DMS 273 (cell line): Measurements from ENCODE around the gene MAGI1.

Experiments
- DNase-seq: peaks from one replicate; lab custom pipeline; 2025; ENCODE audit not compliant: unreplicated experiment; lab: John Stamatoyannopoulos, UW

MAGI1 gene

GRCh38 chr3:65344846-65345245 lies 693.9 kb downstream of the MAGI1 start:
- no peak for DNase-seq

DNA sequence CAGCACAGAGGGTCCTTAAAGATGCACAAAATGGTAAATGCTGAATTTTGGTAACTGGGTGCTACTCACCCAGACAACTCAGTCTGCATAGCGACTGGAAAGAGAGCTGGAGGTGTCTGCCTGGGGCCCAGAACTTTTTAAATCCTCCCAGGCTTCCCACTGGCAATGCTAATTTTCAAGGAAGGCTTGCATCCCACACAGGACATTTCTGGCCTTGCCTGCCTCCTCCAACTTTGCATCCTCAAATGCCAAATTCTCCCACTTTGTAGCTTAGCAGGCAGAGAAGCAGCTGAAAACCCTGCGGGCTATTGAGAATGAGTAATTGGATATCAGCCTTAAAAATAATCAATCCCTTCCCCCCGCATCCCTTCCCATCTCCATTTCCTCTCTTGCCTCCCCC lies 694.3 kb downstream of the MAGI1 start:
- no peak for DNase-seq

GRCh38 chr3:65343736-65344135 lies 695.0 kb downstream of the MAGI1 start:
- no peak for DNase-seq

DNA sequence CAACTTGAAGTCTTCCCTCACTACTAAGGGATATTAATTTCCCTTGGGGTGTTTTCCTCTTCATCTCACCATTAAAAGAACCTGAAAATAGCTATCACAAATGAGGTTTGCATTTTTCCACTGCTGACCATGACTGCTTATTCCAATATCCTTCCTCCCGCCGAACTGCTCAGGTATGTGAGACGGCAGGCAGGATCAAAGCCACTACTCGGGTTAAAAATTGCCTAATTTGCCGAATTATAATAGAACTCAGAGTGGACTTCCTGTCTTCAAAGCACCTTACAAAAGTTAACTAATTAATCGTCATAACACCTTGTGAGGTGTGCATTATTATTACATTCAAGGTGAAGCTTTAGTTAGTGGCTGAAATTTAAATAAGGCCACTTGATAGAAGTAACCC lies 695.7 kb downstream of the MAGI1 start:
- no peak for DNase-seq

DNA sequence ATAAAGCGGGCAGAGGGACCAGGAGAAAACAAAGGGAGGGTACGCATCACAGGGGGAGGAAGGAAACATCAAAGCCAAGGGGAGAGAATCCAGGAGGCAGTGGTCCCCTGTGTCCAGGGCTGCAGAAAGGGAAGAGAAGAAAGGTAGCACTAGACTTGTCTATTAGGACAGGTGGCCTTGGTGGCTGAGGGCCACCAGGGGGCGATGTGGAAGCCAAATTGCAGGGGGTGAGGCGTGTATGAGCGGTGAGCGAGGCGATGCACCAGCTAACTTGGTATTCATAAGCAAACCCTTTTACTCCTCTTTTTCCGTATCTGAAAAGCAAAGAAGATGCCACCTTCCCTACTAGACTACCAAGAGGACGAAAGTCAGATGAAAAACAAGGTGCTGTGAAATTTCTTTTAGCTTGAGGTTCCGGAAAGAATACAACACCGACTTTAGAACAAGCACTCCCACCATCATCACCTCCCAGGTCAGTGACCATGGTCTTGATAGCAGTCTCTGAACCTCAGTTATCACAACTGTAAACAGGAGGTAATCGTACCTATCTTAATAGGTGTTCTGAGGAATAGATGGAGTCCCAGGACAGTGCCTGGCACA lies 696.5 kb downstream of the MAGI1 start:
- DNase-seq = peak; percentile 58

GRCh38 chr3:65339192-65339740 lies 699.5 kb downstream of the MAGI1 start:
- no peak for DNase-seq

GRCh38 chr3:65338571-65338970 lies 700.1 kb downstream of the MAGI1 start:
- no peak for DNase-seq

GRCh38 chr3:65335587-65335986 lies 703.1 kb downstream of the MAGI1 start:
- DNase-seq = no peak

DNA sequence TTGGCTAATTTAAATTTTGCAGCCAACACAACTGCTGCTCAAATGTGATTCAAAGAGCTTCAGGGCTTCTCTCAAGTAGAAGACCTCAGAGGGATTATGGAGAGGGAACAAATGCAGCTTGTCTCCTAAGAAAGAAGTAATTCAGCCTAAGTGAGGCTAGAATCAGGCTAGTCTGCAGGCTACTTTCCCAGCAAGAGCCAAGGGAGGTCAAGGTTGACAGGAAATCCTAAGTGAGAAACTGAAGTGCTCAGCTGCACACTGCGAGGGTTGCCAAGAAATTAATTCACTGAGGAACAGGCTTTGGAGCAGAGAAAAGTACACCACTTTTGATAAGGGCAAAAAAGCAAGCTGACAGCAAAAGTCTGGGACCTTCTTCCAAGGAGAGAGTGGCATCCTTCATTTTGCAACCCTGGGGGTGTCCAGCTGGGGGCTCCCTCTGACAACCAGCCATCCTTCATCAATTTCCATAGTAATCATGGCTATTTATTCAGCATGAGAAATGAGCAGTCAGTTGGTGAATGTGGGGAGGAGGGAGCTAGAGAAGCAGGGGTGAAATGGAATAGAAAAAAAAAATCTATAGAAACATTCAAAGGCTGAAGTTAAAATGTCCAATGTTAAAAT lies 704.6 kb downstream of the MAGI1 start:
- DNase-seq = peak; percentile 44

DNA sequence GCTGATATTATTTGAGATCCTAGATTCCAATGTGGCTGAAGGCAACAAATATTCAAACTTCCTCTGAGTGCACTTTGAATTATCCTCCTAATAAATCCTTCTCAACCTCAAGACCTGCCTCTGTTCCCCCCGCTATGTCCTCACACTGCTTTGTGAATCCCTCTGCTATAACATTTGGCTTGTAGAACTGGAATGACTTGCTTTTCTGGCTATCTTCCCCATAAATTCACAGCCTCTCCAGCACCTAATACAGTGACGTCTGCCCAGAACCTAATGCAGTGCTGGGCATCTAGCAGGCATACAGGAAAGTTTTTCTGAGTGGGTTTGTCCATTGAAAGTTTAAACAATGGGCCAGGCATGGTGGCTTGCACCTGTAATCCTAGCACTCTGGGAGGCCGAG lies 707.0 kb downstream of the MAGI1 start:
- DNase-seq = no peak

GRCh38 chr3:65330072-65330471 lies 708.6 kb downstream of the MAGI1 start:
- no peak for DNase-seq

DNA sequence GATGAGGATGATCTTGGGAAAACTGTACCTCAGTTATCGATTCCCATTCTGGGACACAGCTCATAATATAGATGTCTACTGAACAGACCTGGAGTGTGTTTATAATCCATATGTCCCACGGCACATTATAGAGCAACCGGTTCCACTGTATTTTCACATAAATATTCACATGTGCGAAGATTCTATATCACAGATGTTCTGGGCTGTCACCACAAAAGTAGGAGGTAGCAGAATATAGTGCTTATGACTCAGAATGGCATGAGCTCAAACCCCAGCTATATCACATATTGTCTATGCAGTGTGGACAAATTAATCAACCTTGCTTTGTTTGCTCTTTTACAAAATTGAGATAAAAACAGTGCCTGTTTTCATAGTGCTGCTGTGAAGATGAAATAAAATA lies 710.6 kb downstream of the MAGI1 start:
- no peak for DNase-seq

DNA sequence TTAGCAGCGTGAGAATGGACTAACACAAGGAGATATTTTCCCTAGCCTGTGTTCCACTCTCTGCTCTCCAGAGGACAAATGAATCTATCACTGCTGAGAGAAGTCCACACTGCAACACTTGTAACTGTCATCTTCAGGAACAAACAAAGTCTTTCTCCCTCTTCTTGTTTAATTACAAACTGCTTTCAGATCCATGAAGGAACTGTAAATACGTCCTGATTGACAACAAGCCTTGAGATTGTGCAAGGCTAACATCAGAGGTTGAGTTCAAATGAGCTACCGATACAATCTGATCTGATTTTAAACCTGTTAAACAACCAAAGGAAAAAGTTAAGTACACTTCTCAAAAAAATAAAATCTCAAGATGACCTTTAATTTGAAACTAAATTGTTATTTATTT lies 712.1 kb downstream of the MAGI1 start:
- DNase-seq = no peak

DNA sequence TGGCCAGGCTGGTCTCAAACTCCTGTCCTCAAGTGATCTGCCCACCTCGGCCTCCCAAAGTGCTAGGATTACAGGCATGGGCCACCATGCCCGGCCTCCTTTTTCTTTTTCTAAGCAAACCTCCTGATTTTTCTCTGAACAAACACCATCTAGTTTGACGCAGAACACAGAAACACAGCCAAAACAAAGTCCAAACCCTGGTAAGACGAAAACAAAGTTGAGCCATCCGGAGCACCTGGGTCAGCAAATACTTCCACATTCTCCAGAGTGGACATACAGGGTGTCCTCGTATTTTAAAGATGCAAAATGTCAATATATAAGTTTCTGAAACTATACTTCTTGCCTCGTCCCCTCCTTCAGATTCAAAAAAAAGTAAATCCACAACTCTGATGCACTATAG lies 715.8 kb downstream of the MAGI1 start:
- DNase-seq = no peak

- DNase-seq = no peak
These were observed 720.5 kb downstream of the MAGI1 start for GRCh38 chr3:65318231-65318630.

- DNase-seq = no peak
These were observed 723.8 kb downstream of the MAGI1 start for GRCh38 chr3:65314916-65315315.

GRCh38 chr3:65314269-65314668 lies 724.4 kb downstream of the MAGI1 start:
- no peak for DNase-seq

DNA sequence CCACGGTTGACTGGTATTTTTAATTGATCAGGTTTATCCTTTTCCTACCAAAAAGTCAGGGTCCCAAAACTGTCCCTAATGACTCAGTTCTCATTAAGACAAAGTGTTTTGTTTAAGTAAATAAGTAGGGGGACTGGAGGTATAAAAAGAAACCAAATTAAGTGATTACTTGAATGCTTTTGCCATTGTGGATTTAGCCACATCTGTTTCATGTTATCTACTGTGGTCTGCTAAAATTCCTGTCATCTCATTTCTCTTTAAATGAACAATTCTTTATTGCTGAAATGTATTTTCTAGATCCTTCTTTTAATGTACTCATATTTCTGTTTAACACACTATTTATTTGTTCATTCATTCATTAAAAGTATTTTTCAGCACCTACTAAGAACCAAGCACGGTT lies 725.1 kb downstream of the MAGI1 start:
- no peak for DNase-seq

DNA sequence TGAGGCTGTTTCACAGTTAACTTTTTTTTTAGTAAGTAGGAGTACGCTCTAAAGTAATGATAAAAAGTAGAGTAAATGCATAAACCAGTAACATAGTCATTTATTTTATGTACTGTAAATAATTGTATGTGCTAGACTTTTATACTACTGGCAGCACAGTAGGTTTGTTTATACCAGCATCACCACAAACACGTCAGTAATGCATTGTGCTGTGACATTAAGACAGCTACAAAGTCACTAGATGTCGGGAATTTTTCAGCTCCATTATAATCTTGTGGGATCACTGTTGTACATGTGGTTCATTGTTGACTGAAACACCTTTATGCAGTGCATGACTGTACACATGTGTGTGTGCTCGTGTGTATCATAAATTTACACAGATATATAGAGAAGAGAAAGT lies 732.9 kb downstream of the MAGI1 start:
- DNase-seq = no peak
